ENCODE data around the gene PSMA3.

The PSMA3 gene

DNA sequence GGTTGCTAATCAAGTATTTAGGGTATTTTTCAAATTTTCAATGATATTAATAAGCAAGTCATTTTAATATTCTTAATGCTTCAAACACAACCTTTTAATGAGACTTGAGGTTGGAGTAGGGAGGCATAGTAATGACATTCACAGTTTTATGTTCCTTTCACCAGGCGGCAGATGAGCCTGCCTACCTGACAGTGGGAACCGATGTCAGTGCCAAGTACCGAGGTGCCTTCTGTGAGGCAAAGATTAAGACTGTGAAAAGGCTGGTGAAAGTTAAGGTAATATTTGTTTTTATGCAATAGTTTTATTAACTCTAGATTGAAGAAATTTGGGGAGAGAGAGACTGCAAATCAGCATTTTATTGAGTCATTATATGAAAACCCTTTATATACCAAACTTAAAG is 56.8 kb downstream of the PSMA3 start:
- DNase-seq, result no peak

DNA sequence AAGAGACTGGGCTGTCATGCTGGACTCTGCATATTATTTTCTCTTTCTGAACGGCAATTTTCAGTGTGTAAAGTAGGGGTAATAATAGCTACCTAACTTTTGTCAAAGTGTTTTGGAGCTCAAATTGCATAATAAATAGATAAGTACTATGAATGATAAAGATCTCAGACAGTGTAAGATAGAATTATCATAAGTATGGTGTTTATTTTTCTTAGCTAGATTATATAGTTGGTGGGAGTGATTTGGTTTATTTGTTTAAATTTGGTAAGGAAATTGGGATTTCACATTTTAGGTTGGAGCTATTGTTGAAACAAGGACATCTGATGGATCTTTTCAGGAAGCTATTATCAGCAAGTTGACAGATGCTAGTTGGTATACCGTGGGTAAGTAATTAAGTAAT is 61.1 kb downstream of the PSMA3 start:
- no peak for DNase-seq

GRCh38 chr14:58307597-58308316 is 63.1 kb downstream of the PSMA3 start:
- no peak for DNase-seq

- DNase-seq, result no peak
These were observed 64.4 kb downstream of the PSMA3 start for GRCh38 chr14:58309086-58309485.

DNA sequence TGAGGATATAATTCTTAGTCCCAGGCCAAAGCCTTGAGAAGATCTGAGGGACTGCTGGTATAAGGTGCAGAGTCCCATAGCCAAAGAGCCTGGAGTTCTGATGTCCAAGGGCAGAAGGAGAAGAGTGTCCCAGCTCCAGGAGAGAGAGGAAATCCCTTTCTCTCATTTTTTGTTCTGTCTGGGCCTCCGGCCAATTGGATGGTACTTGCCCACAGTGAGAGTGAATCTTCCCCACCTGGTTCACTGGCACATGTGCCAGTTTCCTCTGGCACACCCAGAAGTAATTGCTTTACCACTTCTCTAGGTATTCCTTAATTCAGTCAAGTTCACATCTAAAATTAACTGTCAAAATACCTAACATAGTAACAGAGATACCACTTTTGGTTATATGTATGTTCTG is 69.1 kb downstream of the PSMA3 start:
- no peak for DNase-seq

GRCh38 chr14:58315606-58316005 is 71.0 kb downstream of the PSMA3 start:
- no peak for DNase-seq

Data from 8988T (cell line).